A673 (cell line): ENCODE results near the gene B4GALNT4.

Experiments used
- CTCF ChIP-seq: fragments of 300-800, 200-600 bp; sonication (generic); conservative IDR thresholded peaks from 2 replicates; pipeline ENCODE4 v1.5.1; 2017; ENCODE audit warnings: low read depth, mild to moderate bottlenecking, antibody characterized with exemption, low read length, moderate library complexity, mixed read lengths
- EZH2 ChIP-seq: fragments of 200-600 bp; sonication (generic); IDR thresholded peaks from 2 replicates; pipeline ENCODE4 v1.6.1; 2017; ENCODE audit warnings: borderline replicate concordance, low read depth, mild to moderate bottlenecking, mixed read lengths, antibody characterized with exemption, low read length; ENCODE audit not compliant: poor library complexity, severe bottlenecking

- TF ChIP-seq CTCF = no peak
- TF ChIP-seq EZH2 = no peak
These were observed 11.7 kb downstream of the B4GALNT4 start for GRCh38 chr11:380996-381395.
